Adrenal gland (tissue), 12 donors: ENCODE data around the gene PTPN23. TPM values are rescaled to one million over a fixed set of nuclear protein-coding genes. Genes with fewer than 3 reads are reported as not detected.

Experiments used
- DNase-seq, 7 donors: peaks; one replicate each; pipeline ENCODE4 v3.0.0-alpha.2; 2019 to 2020
- H3K27ac ChIP-seq, 5 donors: fragments of 200-600 bp; sonication (generic) in 4 of 5; 1 replicate in 3 of 5; 2 replicates in 2 of 5; pipeline versions ENCODE4 v1.5.1 to v1.8.0; 2016 to 2020; ENCODE audit warnings: mild to moderate bottlenecking in 1 of 5
- H3K27me3 ChIP-seq: fragments of 200-600 bp; 2 replicates; pipeline ENCODE4 v1.8.0; 2021
- H3K36me3 ChIP-seq, 2 donors: fragments of 200-600 bp; replicated peaks in 1 of 2; 1 replicate in 1 of 2; 2 replicates in 1 of 2; pipeline versions ENCODE4 v1.5.1 to v1.8.0; 2018 to 2022
- H3K4me1 ChIP-seq, 2 donors: fragments of 200-600 bp; replicated peaks in 1 of 2; 1 replicate in 1 of 2; 2 replicates in 1 of 2; pipeline versions ENCODE4 v1.5.1 to v1.8.0; 2018 to 2021
- H3K4me3 ChIP-seq, 4 donors: fragments of 200-600 bp; sonication (generic) in 3 of 4; one replicate each; pipeline ENCODE4 v1.5.1; 2016 to 2018
- H3K9me3 ChIP-seq, 3 donors: fragments of 200-600 bp; sonication (generic) in 1 of 3; replicated peaks in 1 of 3; 1 replicate in 2 of 3; 2 replicates in 1 of 3; pipeline versions ENCODE4 v1.5.1 to v1.8.0; 2016 to 2021
- CTCF ChIP-seq, 6 experiments: fragments of 450-650 bp in 4 of 6; fragments of 200-600 bp in 2 of 6; sonication (generic) in 1 of 6; IDR thresholded peaks; 1 replicate in 5 of 6; 2 replicates in 1 of 6; pipeline versions ENCODE4 v1.5.1 to v1.8.0; 2016 to 2021; ENCODE audit warnings: antibody characterized with exemption in 6 of 6, mild to moderate bottlenecking in 2 of 6, moderate library complexity in 1 of 6
- POLR2A ChIP-seq, 2 donors: fragments of 450-650 bp; IDR thresholded peaks; one replicate each; pipeline ENCODE4 v1.6.1; 2017; ENCODE audit warnings: antibody characterized with exemption in 2 of 2, mild to moderate bottlenecking in 2 of 2, moderate library complexity in 1 of 2
- WGBS, 4 donors: extraction: QIAGEN DNeasy Blood & Tissue Kit in 2 of 4; methylation state at CpG; one replicate each; pipeline versions ENCODE4 v1.1.5 to v1.1.7; 2013 to 2017; 5-methylcytosine and 5-hydroxymethylcytosine counted together
- intact Hi-C, 2 donors: fragments of 100-400 bp; cut with DNase I; formaldehyde crosslinking; loops; one replicate each; pipeline versions ENCODE4 v1.14.1 to v1.15.0; 2022 to 2023
- polyA plus RNA-seq, 3 donors: library from polyadenylated mRNA; stranded (reverse); fragments of 200-250 nt in 2 of 3; fragments of 350-450 nt in 1 of 3; fragmentation: Illumina TruSeq in 1 of 3; extraction: RNeasy Lipid Tissue Mini Kit (QIAGEN cat#74804) in 1 of 3; gene quantifications; one replicate each; pipeline ENCODE4 v1.2.3, GENCODE V29; 2013 to 2014
- total RNA-seq, 9 donors: library from RNA; depleted of rRNA in 4 of 9; stranded (reverse); fragments of >200 nt in 4 of 9; fragments of 120-200 nt in 1 of 9; fragmentation: NEBNext Ultra II Directional in 1 of 9; extraction: Animal tissue kit (Norgen Biotek cat#: 25700) in 1 of 9; gene quantifications; one replicate each; pipeline versions ENCODE4 v1.1.0 to v1.2.4, GENCODE V29; 2013 to 2023
- donor health status: healthy with polysubstance abuse.
- donor health status: Bipolar disorder and iron deficiency.
- donor health status: DM: yes; HTN: yes; CAD: no.
- donor health status: DM: no; HTN: no; CAD: no.
- donor health status: DM: no; HTN: no; CAD: no.
- donor health status: DM: yes; HTN: yes; CAD: no.

Gene PTPN23
- total and polyA plus RNA-seq, 12 donors: 8.4 to 70.0 (median 33.9) TPM

DNA sequence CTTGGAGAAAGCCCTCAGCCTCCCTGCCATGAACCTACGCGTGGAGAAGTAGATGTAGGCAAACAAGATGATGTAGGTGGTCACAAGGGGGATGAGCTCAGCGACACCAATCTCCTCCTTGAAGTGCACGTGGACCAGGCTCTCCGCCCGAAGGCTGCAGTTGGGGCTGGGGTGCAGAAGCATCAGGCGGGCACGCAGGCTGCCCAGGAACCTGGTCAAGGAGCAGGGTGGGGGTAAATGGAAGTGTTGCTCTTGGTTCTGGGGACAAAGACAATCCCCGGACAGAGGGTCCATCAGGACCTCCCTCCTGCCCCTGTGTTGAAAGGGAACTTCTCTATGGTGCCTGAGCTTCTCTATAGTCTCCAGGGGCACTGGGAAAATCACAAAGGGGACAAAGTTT, 45.1 kb downstream of the PTPN23 start:
- 90 to 95% (median 94%) methylated on average over 9 of the region's 9 CpGs for WGBS, 4 donors
- H3K27me3 ChIP-seq: no peaks in the 10 kb centered on the region
- intact Hi-C loops: loop anchor here in 1 of 2 donors (10.0 kb wide), 1 partner anchor 89 kb away; the partner anchor contains the start of gene ELP6
- no peaks in the 10 kb centered on the region for H3K9me3 ChIP-seq
- no peak overlapping the region for H3K4me3 ChIP-seq
- TF ChIP-seq CTCF (IDR thresholded peaks at IDR 0.05): no peak
- no peak for TF ChIP-seq POLR2A (IDR thresholded peaks at IDR 0.05)
- peak in 2 of 7 donors; percentile 8 to 12 for DNase-seq
- H3K4me1 ChIP-seq: peaks cover 21 to 41% of the 10 kb centered on the region in 2 donors
- H3K36me3 ChIP-seq: peaks cover 0 to 41% of the 10 kb centered on the region in 2 donors
- H3K27ac ChIP-seq: no peak overlapping the region

- intact Hi-C loops: loop anchor here in 1 of 2 donors (10.0 kb wide), 1 partner anchor 87 kb away; the partner anchor contains the start of gene ELP6
- Histone ChIP-seq H3K27ac (peak overlapping the region in 3 of 5 donors; percentile 30 to 73 (median 73)), H3K4me1 (peaks cover 19 to 33% of the 10 kb centered on the region in 2 donors), H3K9me3 (no peaks in the 10 kb centered on the region), H3K27me3 (no peaks in the 10 kb centered on the region), H3K4me3 (no peak overlapping the region), H3K36me3 (peaks cover 0 to 42% of the 10 kb centered on the region in 2 donors)
- WGBS, 4 donors: 82 to 95% (median 88%) methylated on average over 3 to 6 of the region's 6 CpGs
- peak in 4 of 7 donors; percentile 2 to 18 (median 12) for DNase-seq
- no peak for TF ChIP-seq CTCF (IDR thresholded peaks at IDR 0.05)
- no peak for TF ChIP-seq POLR2A (IDR thresholded peaks at IDR 0.05)
These were observed 47.0 kb downstream of the PTPN23 start for GRCh38 chr3:47427866-47428265.

DNA sequence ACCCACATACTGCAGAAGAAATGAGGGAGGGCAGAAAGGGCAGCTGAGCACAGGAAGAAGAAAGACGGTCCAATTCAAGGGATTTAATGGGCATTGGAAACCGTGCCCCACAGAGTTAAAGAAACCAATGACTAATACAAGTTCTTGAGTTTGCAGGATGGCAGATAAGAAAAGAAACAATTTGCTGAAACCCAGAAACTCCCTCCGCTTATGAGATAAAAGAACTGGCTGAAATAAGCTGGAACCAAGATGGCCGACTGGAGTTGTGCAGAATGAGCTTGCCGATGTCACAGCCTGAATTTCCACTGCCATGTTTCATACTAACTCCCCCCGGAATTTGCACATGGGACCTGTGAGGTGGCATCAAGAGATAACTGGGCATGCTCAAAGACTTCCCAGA, 47.8 kb downstream of the PTPN23 start:
- Histone ChIP-seq H3K36me3 (peaks cover 0 to 44% of the 10 kb centered on the region in 2 donors), H3K9me3 (no peaks in the 10 kb centered on the region), H3K27me3 (no peaks in the 10 kb centered on the region), H3K4me1 (peaks cover 19 to 33% of the 10 kb centered on the region in 2 donors), H3K4me3 (no peak overlapping the region), H3K27ac (peak overlapping the region in 4 of 5 donors; percentile 2 to 74 (median 52))
- WGBS, 4 donors: 53 to 61% (median 54%) methylated on average over 6 of the region's 6 CpGs
- TF ChIP-seq CTCF (IDR thresholded peaks at IDR 0.05) (no peak), POLR2A (IDR thresholded peaks at IDR 0.05) (no peak)
- intact Hi-C loops: loop anchor here in 1 of 2 donors (10.0 kb wide), 1 partner anchor 86 kb away; the partner anchor contains the start of gene ELP6
- DNase-seq: peak in 5 of 7 donors; percentile 22 to 59 (median 46)

GRCh38 chr3:47429476-47430270, 48.9 kb downstream of the PTPN23 start:
- peak in 3 of 7 donors; percentile 8 to 16 (median 12) for DNase-seq
- H3K36me3 ChIP-seq: peaks cover 0 to 46% of the 10 kb centered on the region in 2 donors
- H3K9me3 ChIP-seq: no peaks in the 10 kb centered on the region
- peaks cover 19 to 33% of the 10 kb centered on the region in 2 donors for H3K4me1 ChIP-seq
- H3K27ac ChIP-seq: peak overlapping the region; percentile 2 to 74 (median 54)
- TF ChIP-seq CTCF (IDR thresholded peaks at IDR 0.05) (no peak), POLR2A (IDR thresholded peaks at IDR 0.05) (no peak)
- 74 to 77% (median 76%) methylated on average over 9 of the region's 9 CpGs for WGBS, 4 donors
- no peaks in the 10 kb centered on the region for H3K27me3 ChIP-seq
- intact Hi-C loops: loop anchor here in 1 of 2 donors (10.0 kb wide), 1 partner anchor 85 kb away; the partner anchor contains the start of gene ELP6
- H3K4me3 ChIP-seq: no peak overlapping the region
